GM12878 (cell line): ENCODE data around the gene POLR1H.

Source experiments
- GABPA ChIP-seq: IDR thresholded peaks from 2 replicates; pipeline ENCODE4 v1.6.1; 2014; ENCODE audit warnings: antibody characterized with exemption, low read depth, mild to moderate bottlenecking, inconsistent platforms
- POLR2A ChIP-seq: IDR thresholded peaks from 2 replicates; pipeline ENCODE4 v1.6.1; 2011; ENCODE audit warnings: low read depth, mild to moderate bottlenecking, low read length
- POLR2AphosphoS5 ChIP-seq: IDR thresholded peaks from 2 replicates; pipeline ENCODE4 v1.6.1; 2011; ENCODE audit warnings: mild to moderate bottlenecking, low read length, inconsistent platforms
- YY1 ChIP-seq: IDR thresholded peaks from 2 replicates; pipeline ENCODE4 v1.6.1; 2011; ENCODE audit warnings: low read depth, mild to moderate bottlenecking, low read length
- ZNF274 ChIP-seq: IDR thresholded peaks from one replicate; pipeline ENCODE4 v1.8.0; 2011; ENCODE audit not compliant: insufficient read length, insufficient read depth
- TF ChIP-seq, protein P1 (sequence below): IDR thresholded peaks from 2 replicates; pipeline ENCODE4 v1.6.1; 2011; ENCODE audit warnings: borderline replicate concordance, low read depth, mild to moderate bottlenecking, moderate library complexity, low read length; ENCODE audit not compliant: insufficient read depth, poor library complexity, severe bottlenecking

- TF ChIP-seq POLR2AphosphoS5 (no peak), GABPA (no peak), YY1 (no peak), ZNF274 (no peak), POLR2A (no peak)
- TF ChIP-seq, protein P1, sequence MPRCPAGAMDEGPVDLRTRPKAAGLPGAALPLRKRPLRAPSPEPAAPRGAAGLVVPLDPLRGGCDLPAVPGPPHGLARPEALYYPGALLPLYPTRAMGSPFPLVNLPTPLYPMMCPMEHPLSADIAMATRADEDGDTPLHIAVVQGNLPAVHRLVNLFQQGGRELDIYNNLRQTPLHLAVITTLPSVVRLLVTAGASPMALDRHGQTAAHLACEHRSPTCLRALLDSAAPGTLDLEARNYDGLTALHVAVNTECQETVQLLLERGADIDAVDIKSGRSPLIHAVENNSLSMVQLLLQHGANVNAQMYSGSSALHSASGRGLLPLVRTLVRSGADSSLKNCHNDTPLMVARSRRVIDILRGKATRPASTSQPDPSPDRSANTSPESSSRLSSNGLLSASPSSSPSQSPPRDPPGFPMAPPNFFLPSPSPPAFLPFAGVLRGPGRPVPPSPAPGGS = no peak
These were observed 52.8 kb downstream of the POLR1H start for GRCh38 chr6:30113841-30114240.
